Measurements from ENCODE around the gene TMEM121. TPM values are rescaled to one million over a fixed set of nuclear protein-coding genes. Genes with fewer than 3 reads are reported as not detected.
A peak's percentile ranks its signal among the peaks of the same experiment; 100 is the strongest.

The TMEM121 gene
- polyA plus RNA-seq, 3 donors: 0.08 to 0.11 TPM; not detected in 1

GRCh38 chr14:105537580-105538474 is 11.4 kb downstream of the TMEM121 start:
- Mint-ChIP-seq H3K27me3 (ENCODE audit: low read depth in 3 of 3) (peaks cover 10 to 24% (median 19%) of the 10 kb centered on the region in 3 donors), H3K4me1 (peaks cover 6% of the 10 kb centered on the region), H3K27ac (no peak overlapping the region), H3K4me3 (no peak overlapping the region), H3K36me3 (no peaks in the 10 kb centered on the region), H3K9me3 (peaks cover 0 to 2% (median 1%) of the 10 kb centered on the region in 7 donors)
- H3K79me2 ChIP-seq (ENCODE audit: insufficient read depth, low read length): no peaks in the 10 kb centered on the region
- H4K20me1 ChIP-seq (ENCODE audit: insufficient read depth, low read length): no peaks in the 10 kb centered on the region
- no peaks in the 10 kb centered on the region for H3K9me3 ChIP-seq (replicated peaks in 1 of 2; ENCODE audit: control insufficient read depth in 1 of 2, insufficient read depth in 1 of 2, low read length in 2 of 2)
- TF ChIP-seq CTCF (IDR thresholded peaks at IDR 0.05): peak; percentile 99
- peak in 2 of 3 donors; percentile 39 to 46 for DNase-seq
- H3K36me3 ChIP-seq (replicated peaks in 1 of 2; ENCODE audit: control insufficient read depth in 1 of 2, insufficient read depth in 2 of 2, low read length in 2 of 2): no peaks in the 10 kb centered on the region
- no peaks in the 10 kb centered on the region for H3K27me3 ChIP-seq (ENCODE audit: control insufficient read depth in 2 of 2, insufficient read depth in 2 of 2, low read length in 2 of 2)
- no peak overlapping the region for H3K4me2 ChIP-seq (replicated peaks; ENCODE audit: extremely low read depth, low read length, poor library complexity, severe bottlenecking)
- intact Hi-C loops (cut with micrococcal nuclease): no loop called here
- H2AFZ ChIP-seq (ENCODE audit: insufficient read depth, low read depth, low read length, poor library complexity, severe bottlenecking): no peak overlapping the region
- no peak overlapping the region for H3K27ac ChIP-seq (ENCODE audit: low read depth in 1 of 2, low read length in 2 of 2)
- WGBS (ENCODE audit: insufficient coverage): 25% methylated on average over 29 of the region's 30 CpGs
- H3K4me3 ChIP-seq (replicated peaks in 1 of 3; ENCODE audit: low read depth in 2 of 3, low read length in 3 of 3): no peak overlapping the region
- peaks cover 3 to 6% of the 10 kb centered on the region in 2 donors for H3K4me1 ChIP-seq (ENCODE audit: control insufficient read depth in 1 of 2, insufficient read depth in 2 of 2, low read length in 2 of 2)
- H3K9ac ChIP-seq (ENCODE audit: insufficient read depth, low read length, poor library complexity, severe bottlenecking): no peak overlapping the region

- H3K27me3 Mint-ChIP-seq (ENCODE audit: low read depth in 3 of 3): peaks cover 7 to 22% (median 19%) of the 10 kb centered on the region in 3 donors
- no peak overlapping the region for H3K4me3 Mint-ChIP-seq
- Histone ChIP-seq H3K4me3 (replicated peaks in 1 of 3; ENCODE audit: low read depth in 2 of 3, low read length in 3 of 3) (no peak overlapping the region), H3K4me2 (replicated peaks; ENCODE audit: extremely low read depth, low read length, poor library complexity, severe bottlenecking) (no peak overlapping the region), H3K27me3 (ENCODE audit: control insufficient read depth in 2 of 2, insufficient read depth in 2 of 2, low read length in 2 of 2) (no peaks in the 10 kb centered on the region), H2AFZ (ENCODE audit: insufficient read depth, low read depth, low read length, poor library complexity, severe bottlenecking) (no peak overlapping the region), H3K36me3 (replicated peaks in 1 of 2; ENCODE audit: control insufficient read depth in 1 of 2, insufficient read depth in 2 of 2, low read length in 2 of 2) (no peaks in the 10 kb centered on the region), H3K9me3 (replicated peaks in 1 of 2; ENCODE audit: control insufficient read depth in 1 of 2, insufficient read depth in 1 of 2, low read length in 2 of 2) (peaks cover 4 to 5% of the 10 kb centered on the region in 2 donors), H3K27ac (ENCODE audit: low read depth in 1 of 2, low read length in 2 of 2) (no peak overlapping the region), H3K4me1 (ENCODE audit: control insufficient read depth in 1 of 2, insufficient read depth in 2 of 2, low read length in 2 of 2) (peaks cover 3 to 6% of the 10 kb centered on the region in 2 donors), H3K9ac (ENCODE audit: insufficient read depth, low read length, poor library complexity, severe bottlenecking) (no peak overlapping the region), H4K20me1 (ENCODE audit: insufficient read depth, low read length) (no peaks in the 10 kb centered on the region), H3K79me2 (ENCODE audit: insufficient read depth, low read length) (no peaks in the 10 kb centered on the region)
- DNase-seq: no peak
- whole genome bisulfite sequencing (ENCODE audit: insufficient coverage): 92% methylated on average over 20 of the region's 23 CpGs
- intact Hi-C loops (cut with micrococcal nuclease): no loop called here
- peaks cover 6% of the 10 kb centered on the region for H3K4me1 Mint-ChIP-seq
- TF ChIP-seq CTCF (IDR thresholded peaks at IDR 0.05): no peak
- no peaks in the 10 kb centered on the region for H3K36me3 Mint-ChIP-seq
- no peak overlapping the region for H3K27ac Mint-ChIP-seq
- peaks cover 2 to 10% (median 6%) of the 10 kb centered on the region in 7 donors for H3K9me3 Mint-ChIP-seq
Measured at GRCh38 chr14:105538481-105539049, 12.2 kb downstream of the TMEM121 start.

All from CD14-positive monocyte (primary cell).